ENCODE data around the gene SH3TC1.

The SH3TC1 gene

DNA sequence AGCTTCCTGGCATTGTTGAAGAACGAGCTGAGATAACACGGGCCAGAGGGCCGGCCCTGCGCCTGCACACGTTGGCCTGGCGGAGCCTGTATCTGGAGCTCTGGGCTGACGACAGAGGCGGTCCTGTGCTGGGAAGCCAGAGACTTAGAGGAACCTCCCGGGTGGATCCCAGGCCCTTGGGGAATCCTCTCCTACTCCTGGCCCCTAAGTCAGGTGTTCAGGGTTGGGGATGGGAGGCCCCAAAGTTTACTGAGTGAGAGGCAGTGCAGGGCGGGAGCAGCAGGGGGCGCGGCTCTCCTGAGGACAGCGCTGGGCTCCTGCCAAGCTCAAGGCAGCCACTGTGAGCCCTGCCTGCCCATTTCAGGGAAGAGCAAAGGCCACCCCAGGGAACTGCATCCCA is 68.0 kb downstream of the SH3TC1 start:
- DNase-seq: peak; percentile 34

DNA sequence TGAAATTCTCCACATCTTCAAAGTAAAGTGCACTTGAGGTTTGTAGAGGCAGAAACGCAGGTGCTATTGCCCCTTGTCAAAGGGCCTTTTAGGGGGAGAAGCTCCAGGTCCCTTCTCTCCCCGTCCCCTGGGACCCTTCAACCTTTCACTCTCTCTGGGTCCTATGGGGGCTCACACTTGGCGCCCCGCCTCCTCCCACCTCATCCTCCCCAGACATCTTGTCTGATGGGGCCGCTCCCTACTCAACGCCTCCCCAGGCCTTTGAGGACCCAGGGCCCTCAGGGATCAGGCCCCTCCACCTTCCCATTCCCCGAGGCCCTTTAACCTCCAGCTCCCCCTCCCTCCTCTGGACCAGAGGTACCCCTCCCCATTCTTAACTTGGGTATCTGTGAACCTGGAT is 69.1 kb downstream of the SH3TC1 start:
- no peak for DNase-seq

DNA sequence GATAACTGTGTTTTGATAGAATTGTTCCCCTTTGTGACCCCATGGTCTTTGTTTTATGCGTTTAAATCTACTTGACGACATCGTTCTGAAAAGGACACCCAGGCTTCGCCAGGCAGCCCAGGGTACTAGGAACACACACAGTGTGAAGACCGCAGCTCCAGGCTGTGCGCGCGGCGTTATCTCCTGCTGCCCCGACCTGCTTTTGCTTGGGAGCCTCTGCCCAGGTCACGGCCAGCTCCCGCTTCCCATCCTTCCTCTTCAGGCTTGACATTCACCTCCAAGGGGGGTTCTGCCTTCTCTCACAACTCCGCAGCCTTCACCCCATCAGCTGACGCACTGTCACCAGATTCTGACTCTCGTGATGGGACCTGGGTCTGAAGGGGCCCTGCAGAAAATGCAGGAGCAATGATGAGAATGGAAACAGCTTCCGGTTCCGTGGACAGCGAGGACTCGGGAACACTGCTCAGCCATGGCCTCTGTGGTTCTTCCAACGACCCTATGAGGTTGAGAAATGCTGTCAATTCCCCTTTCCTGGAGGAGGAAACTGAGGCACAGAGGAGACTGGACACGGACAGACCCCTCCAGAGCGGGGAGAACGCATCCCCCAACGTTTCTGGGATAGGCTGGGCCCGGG is 69.9 kb downstream of the SH3TC1 start:
- no peak for DNase-seq

DNA sequence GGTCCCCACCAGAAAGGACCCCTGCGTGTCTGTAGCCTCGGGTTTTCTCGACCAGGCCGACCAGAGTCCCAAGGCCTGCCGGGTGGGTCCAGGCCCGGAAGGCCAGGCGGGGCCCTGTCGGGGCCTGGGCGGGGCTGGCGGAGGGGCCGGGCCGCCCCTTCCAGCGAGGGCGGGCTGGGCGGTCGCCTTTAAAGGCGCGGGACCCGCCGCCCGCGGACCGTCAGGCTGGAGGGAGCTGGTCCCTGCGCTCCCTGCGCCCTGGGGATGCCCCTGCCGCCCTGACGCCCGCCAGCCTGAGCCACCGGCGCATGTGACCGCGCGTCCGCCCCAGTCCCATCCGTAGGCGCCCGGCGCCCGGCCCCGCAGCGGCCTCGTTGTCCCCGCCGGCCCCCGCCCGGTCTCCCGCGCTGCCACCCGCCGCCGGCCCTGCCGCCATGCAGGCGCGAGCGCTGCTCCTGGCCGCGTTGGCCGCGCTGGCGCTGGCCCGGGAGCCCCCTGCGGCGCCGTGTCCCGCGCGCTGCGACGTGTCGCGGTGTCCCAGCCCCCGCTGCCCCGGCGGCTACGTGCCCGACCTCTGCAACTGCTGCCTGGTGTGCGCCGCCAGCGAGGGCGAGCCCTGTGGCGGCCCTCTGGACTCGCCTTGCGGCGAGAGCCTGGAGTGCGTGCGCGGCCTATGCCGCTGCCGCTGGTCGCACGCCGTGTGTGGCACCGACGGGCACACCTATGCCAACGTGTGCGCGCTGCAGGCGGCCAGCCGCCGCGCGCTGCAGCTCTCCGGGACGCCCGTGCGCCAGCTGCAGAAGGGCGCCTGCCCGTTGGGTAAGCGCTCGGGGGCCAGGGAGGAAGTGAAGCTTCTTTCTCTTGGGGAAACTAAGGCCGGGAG is 70.7 kb downstream of the SH3TC1 start, which contains the start of gene HTRA3:
TSS of gene HTRA3 (plus strand) at position 220 of the 883 bp plus-strand sequence. CDS start at position 435, 215 bp downstream.
- peak; percentile 1 for DNase-seq

DNA sequence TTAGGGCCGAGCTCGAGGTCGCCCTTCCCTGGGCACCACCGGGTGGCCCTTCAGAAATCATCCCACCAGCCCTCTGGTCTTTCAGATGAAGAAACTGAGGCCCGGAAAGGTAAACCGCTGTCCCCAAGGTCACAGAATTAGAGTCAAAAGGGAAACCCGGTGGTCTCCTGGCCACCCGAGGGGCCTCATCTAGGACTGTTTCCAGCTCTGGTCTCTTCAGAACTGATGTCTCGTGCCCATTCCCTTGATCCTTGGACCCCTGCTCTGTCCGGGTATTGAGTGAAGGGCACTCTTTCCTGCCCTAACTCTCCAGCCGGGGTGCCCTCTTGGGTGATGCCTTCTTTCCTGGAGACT is 71.3 kb downstream of the SH3TC1 start:
- no peak for DNase-seq

DNA sequence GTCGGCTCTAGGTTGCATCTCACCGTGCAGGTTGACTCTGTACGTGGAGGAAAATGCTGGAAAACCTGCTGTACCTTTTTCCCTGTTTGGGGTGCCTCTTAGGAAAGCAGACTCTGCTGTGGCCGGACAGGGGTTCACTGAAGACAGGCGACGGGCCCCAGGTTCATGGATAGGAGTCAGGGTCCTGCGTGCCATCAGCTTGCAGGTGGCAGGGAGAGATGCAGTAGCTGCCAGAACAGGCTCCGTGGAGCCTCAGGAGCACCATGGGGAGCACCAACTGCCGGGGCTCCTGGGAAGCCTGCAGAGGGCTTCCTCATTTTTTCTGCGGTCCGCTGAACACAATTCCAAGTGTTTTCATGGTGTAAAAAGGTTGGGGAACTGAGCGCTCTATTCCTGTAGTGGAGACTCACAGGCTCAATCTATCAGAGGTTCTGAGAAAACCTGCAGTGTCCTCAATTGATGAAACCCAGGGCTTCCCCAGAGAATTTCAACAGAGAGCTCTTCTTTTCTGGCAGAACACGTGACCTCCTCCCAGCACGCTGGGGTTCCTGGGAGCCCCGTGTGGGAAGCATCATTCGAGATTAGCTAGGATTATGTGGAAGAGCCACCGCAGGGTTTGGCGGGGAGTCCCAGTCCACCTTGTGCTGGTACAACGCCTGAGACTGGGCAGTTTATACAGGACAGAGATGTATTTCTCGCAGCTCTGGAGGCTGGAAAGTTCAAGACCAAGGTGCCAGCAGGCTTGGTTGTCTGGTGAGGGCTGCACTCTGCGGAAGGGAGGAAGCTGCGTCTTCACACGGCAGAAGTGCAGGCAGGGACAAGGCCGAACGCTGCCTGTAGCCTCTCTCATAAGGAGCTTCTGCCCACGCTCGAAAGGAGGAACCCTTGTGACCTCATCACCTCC is 72.1 kb downstream of the SH3TC1 start:
- no peak for DNase-seq

DNA sequence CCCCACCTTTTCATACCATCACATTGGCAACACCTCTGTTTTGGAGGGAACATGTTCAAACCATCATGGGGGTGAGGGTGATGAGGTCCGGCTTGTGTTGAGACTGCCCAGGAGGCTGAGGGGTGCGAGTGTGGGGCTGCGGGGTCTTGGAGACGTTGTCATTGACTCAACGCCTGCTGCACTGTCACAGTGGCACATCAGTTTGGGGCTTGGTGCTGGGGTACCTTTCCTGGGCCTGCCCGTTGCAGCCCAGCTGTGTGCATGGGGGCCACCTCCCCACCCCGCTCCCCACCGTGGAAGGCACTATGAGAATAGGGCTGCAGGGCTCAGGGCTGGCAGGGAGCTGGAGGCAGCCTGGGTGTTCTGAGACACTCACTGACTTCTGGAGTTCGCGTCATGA is 72.7 kb downstream of the SH3TC1 start:
- no peak for DNase-seq

DNA sequence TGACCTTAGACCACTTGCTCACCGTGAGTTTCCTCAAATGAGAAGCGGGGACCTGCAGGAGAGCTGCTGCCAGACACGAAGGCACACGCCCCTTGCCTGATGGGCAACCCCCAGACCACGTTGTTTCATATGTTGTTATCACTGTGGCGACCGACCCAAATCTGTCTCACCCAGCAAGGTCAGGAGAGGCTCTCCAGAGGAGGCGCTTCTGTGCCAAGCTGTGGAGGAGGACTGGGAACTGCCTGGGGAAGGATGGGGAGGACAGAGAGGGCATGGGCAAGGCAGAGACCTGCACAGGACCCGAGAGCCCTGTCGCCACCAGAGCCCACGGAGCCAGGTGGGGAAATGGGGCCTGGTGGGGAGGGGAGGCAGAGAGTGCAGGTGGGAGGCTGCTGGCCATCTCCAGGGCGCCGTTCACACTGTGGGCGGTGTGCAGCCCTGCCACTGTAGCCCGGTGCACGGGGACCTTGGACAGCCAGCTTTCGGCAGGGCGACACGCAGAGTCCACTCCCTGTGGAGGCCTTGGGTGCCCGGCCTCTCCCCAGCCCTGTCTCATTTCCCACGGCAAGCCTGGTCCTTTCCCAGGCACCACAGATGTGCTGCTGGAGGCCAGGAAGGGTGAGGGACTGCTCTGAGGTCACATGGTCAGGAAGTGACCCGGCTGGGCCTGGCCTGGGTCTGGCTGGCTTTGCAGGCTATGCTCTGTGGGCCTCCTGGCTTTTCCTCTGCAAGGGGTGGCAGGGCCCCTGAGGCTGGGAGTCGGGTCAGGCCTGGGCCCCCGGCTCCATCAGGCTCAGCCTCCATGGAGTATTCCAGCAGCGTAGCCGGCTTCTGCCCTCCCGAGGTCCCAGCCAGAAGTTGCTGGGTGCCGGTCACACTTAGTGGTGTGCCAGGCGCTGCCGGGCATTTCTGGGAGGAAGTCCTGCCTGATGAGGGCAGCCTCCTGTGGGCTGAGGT is 73.7 kb downstream of the SH3TC1 start:
- no peak for DNase-seq

DNA sequence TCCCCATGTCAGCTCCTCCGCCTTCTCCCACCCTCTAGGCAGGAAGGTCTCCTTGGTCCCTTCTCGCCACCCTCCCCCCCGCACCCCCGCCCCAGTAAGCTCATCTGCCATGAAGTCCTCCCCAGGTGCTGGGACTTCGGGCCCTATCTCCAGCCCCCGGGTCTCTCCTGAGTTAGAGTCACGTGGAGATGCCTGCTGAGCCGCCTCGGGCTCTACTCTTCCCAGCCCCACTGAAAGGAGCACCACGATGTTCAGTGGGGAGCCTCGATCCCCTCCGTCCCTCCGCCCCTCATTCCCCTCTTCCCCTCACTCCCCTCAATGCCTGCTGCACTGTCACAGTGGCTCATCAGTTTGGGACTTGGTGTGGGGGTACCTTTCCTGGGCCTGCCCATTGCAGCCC is 74.4 kb downstream of the SH3TC1 start:
- DNase-seq: no peak

DNA sequence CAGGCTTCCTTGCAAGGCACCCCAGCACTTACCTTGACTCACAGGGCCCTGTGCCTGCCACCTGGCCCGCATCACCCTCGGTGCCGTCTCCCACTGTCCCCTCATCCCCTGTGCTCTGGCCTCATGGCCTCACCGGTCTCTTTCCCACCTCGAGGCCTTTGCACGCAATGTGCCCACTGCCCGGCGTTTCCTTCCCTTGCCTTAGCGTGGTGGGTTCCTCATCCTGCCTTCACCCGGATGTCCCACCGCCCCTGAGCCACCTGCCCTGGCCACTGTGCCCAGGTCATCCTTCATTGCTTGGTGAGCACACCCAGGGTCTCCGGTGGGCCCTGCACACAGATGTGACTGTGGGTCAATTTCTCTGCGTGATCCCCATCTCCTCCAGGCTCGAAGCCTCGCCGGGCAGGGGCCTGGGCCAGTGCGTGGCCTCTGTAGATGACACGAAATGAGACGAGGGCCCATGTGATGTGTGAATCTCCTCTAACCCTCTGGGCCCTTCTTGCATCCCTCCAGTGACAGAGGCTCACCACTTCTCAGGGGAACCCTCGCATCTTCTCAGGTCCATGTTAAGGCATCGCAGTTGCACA is 75.1 kb downstream of the SH3TC1 start:
- no peak for DNase-seq

DNA sequence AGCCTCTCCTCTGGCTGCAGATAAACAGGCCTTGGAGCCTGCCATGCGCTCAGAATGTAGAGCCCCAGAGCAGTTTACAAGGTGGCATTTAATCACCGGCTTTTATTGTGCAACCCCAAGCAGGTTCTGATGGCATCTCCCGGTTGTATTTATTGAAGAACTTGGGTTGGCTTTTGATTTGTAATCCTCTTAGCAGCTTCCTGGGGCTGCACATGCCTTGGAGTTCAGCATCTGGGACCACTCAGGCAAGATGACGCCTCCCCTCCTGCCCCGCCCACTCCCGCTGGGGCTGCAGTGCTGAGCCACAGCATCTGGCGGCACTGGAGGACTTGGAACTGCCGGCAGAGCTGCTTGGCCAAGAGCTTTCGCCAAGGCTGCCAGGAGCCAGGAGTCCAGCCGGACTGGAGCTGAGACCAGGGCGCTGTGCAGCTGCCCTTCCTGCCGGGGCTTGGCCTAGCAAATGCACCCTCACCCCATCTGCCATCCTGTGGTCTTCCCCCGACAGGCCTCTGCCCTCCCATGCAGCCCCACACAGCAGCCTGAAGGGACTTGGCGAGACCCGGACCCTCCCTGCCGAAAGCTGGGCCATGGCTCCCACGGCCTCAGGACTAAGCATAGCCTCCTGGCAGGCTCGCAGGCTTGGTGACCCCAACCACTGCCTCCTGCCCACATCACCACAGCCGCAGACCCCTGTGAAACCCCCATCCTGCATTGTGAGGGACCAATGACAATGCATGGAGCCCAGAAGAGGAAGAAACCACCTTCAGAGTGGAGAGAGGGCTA is 75.9 kb downstream of the SH3TC1 start:
- no peak for DNase-seq

DNA sequence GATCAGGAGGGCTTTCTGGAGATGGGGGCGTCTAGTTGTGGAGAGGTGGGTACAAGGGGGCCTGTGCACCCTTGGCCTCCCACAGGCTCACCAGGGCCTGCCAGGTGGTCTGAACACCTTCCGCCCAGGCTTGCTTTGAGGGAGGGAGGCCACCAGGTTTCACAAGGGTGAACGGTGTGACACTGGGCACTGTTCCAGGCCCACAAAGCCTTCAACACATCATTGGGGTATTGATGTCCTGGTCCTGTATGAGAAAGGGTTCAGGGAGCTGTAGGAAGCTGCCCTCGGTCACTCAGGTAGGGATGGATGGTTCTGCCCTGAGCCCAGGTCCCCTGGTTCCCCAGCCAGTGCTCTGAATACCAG is 76.4 kb downstream of the SH3TC1 start:
- no peak for DNase-seq

DNA sequence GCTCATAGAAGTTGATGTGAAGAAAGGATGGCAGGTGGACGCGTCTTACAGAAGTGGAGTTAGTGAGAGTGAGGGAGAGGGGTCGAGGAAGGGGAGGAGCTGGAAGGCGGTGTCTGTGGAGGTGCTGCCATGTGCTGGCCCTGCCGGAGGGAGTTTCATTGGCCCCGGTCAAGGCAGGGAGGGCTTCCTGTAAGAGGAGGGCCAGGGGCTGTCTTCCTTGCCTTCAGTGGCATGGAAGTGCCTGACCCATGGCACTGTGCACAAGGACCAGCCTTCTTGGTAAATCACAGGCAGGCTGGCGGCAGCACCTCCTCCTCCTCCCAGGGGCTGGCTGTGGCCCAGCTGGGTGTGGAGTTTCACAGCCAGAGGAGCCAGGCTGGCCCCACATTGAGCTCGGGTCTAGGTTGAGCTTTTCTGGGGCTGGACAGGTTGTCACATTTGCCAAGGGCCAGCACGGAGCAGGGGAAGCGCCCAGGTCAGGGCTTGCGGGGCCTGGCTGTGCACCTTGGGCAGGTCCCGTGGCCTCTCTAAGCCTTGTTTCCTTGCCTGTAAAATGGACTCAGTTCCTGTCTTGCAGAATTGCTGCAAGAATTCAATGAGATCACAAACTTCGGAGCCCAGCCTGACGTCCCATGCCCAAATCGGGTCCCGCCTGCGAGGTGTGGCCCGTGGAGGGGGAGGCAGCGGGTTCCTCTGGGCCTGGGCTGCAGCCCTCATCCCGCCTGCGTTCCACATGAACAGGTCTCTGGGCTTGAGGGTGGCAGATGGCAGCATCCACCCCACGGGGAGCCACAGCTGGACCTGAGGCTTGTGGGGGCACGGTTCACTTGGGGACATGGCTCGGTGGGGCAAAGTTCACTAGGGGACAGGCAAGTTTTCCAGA is 77.5 kb downstream of the SH3TC1 start:
- no peak for DNase-seq

DNA sequence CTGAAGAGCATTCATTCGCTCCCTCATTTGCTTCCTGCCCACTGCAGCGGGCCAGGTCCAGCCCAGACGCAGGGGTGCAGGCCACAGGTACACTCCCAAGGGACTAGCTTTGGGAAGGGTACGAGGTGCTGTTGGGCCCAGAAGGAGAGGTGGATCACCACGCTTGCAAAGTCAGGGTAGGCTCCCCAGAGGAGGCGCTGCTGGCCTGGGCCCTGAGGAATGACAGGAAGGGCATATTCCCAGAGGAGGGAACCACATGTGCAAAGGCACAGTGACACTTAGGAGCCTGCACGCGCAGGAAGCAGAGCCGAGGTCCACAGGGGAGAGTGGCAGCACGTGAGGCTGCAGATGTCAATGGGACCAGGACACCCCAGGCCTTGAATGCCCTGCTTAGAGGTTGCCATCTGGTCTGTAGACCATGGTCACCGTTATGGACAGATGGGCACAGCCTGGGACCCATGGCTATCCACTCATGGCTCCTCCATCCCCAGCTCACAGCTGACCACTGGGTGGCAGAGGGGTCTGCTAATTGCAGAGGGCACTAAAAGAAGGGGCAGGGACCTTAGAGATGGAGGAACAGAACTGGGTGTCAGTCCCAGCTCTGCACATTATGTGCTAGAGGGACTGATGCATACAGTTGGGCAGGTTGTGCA is 78.4 kb downstream of the SH3TC1 start:
- no peak for DNase-seq

DNA sequence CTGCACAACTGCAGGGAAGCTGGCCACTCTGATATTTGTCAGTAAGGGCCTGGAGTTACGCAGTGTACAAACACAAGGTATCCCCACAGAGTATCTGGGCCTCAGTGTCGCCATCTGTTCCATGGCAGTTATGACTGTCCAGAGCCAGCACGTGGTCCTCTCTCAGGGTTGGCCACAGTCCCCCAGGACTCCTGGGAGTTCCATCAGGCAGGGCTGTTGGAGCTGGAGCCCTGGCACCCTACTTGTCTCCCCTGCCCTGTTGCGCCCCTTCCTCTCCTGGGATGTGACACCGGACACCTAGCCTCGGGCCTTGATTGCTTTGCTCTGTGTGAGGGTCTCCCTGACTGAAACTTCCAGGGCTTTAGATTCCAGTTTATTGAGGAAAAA is 78.9 kb downstream of the SH3TC1 start:
- no peak for DNase-seq

DNA sequence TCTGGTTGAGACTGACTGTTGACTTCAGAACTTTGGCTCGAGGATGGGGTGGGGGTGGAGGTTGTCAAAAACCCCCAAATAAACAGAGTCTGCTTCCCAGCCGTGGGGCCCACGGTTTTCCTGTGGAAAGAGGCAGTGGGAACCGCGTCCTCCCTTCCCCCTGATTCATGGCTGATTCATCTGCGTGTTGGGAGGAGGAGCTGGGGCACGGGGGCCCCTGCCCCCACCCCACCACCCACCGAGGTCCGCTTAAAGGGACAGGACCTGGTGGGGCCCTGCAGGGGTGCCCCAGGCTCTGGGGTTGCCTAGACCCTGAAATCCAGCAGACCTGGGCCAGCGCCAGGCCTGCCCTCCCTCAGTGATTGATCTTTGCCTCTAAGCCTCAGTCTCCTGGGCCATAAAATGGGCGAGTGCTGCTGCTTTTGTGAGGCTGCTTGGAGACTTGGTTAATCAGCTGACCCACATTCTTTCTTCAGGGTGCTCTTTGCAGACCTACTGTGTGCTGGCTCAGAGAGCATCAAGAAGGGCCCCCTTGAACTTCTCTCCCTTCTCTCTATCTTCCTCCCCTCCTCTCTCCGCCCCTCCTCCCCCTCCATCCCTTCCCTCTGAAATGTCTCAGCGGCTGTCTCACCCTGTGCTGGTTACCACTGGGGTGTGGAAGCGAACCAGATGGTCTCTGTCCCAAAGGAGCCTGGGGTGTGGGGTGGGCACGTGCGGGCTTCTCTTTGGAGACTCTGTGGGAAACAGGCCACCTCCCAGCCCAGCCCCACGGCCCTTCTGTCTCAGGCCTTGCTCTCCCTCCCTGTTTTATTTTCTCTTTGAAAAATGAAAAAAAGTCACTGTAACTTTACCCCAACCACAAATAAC is 79.6 kb downstream of the SH3TC1 start:
- no peak for DNase-seq

DNA sequence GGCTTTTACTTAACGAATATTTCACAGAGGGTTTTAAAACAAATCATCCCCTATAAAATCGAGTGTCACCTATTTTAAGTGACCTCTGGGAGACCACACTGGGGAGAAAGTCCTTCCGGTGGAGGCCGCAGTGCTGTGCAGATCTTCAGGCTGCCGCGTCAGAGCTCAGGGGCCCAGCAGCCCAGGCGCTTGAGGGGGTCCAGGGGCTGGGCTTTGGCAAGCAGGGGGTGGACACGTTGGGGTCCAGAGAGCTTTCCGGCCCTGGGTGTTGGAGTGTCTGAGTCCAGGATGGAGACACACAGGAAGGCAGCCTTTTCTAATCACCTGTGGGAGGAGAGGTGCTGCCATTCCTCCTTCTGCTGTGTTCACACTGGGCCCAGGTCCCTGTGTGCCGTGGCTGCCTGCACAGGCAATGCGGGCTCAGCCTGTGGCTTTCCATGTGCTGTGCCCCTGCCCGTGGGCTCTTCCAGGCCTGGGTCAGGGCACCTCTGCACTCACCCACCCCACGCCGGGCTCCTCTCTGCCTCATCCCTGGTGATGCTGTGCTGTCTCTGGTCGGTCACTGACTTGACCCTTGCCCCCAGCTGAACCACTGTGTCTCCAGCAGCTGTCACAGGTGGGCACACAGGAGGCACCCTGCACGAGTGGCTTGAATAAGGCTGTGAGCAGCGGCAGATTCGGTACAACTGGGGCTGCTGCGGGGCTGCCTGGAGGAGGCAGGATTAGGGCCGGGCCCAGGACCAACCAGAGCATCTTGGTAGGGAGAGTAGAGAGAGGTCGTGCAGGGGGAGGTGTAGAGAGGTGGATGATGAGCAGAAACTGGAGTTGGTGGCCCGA is 80.4 kb downstream of the SH3TC1 start:
- no peak for DNase-seq

Data from NCI-H345 (cell line).